ENCODE measurements around the gene UBE3D. TPM values are rescaled to one million over a fixed set of nuclear protein-coding genes. Genes with fewer than 3 reads are reported as not detected.

The UBE3D gene
- total and polyA plus RNA-seq, 2 experiments from 2014 or later, result 17.5 to 31.4 TPM

DNA sequence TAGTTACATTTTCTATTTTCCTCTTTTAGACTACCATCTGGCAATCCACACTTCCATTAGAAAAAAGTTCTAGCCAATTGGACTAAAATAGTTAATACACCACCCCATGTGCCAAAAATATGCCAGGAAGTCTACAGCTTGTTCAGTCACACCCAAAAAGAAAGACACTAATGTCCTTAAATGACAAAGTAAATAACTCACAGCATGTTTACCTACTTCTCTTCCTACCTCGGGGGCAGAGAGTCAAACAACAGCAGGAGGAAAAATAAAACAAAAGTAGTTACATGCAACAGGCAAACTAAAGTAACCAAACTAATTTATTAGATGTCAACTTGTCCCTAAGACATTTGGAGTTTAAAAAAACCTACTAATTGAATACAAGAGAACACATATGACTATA lies 57.0 kb downstream of the UBE3D start (continued):
- TF ChIP-seq, protein P1, sequence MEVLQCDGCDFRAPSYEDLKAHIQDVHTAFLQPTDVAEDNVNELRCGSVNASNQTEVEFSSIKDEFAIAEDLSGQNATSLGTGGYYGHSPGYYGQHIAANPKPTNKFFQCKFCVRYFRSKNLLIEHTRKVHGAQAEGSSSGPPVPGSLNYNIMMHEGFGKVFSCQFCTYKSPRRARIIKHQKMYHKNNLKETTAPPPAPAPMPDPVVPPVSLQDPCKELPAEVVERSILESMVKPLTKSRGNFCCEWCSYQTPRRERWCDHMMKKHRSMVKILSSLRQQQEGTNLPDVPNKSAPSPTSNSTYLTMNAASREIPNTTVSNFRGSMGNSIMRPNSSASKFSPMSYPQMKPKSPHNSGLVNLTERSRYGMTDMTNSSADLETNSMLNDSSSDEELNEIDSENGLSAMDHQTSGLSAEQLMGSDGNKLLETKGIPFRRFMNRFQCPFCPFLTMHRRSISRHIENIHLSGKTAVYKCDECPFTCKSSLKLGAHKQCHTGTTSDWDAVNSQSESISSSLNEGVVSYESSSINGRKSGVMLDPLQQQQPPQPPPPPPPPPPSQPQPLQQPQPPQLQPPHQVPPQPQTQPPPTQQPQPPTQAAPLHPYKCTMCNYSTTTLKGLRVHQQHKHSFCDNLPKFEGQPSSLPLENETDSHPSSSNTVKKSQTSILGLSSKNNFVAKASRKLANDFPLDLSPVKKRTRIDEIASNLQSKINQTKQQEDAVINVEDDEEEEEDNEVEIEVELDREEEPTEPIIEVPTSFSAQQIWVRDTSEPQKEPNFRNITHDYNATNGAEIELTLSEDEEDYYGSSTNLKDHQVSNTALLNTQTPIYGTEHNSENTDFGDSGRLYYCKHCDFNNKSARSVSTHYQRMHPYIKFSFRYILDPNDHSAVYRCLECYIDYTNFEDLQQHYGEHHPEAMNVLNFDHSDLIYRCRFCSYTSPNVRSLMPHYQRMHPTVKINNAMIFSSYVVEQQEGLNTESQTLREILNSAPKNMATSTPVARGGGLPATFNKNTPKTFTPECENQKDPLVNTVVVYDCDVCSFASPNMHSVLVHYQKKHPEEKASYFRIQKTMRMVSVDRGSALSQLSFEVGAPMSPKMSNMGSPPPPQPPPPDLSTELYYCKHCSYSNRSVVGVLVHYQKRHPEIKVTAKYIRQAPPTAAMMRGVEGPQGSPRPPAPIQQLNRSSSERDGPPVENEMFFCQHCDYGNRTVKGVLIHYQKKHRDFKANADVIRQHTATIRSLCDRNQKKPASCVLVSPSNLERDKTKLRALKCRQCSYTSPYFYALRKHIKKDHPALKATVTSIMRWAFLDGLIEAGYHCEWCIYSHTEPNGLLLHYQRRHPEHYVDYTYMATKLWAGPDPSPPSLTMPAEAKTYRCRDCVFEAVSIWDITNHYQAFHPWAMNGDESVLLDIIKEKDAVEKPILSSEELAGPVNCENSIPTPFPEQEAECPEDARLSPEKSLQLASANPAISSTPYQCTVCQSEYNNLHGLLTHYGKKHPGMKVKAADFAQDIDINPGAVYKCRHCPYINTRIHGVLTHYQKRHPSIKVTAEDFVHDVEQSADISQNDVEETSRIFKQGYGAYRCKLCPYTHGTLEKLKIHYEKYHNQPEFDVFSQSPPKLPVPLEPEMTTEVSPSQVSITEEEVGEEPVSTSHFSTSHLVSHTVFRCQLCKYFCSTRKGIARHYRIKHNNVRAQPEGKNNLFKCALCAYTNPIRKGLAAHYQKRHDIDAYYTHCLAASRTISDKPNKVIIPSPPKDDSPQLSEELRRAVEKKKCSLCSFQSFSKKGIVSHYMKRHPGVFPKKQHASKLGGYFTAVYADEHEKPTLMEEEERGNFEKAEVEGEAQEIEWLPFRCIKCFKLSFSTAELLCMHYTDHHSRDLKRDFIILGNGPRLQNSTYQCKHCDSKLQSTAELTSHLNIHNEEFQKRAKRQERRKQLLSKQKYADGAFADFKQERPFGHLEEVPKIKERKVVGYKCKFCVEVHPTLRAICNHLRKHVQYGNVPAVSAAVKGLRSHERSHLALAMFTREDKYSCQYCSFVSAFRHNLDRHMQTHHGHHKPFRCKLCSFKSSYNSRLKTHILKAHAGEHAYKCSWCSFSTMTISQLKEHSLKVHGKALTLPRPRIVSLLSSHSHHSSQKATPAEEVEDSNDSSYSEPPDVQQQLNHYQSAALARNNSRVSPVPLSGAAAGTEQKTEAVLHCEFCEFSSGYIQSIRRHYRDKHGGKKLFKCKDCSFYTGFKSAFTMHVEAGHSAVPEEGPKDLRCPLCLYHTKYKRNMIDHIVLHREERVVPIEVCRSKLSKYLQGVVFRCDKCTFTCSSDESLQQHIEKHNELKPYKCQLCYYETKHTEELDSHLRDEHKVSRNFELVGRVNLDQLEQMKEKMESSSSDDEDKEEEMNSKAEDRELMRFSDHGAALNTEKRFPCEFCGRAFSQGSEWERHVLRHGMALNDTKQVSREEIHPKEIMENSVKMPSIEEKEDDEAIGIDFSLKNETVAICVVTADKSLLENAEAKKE (CRISPR knock-in tag; IDR thresholded peaks at IDR 0.05), result no peak
- TF ChIP-seq ZNF114 (CRISPR knock-in tag; IDR thresholded peaks at IDR 0.05) (no peak), NANOG (IDR thresholded peaks at IDR 0.05; ENCODE audit: borderline replicate concordance) (no peak), CREB1 (CRISPR knock-in tag; IDR thresholded peaks at IDR 0.05; ENCODE audit: low read depth) (no peak), EZH2phosphoT487 (IDR thresholded peaks at IDR 0.05; ENCODE audit: unreplicated experiment) (no peak)
- TF ChIP-seq, protein P2, sequence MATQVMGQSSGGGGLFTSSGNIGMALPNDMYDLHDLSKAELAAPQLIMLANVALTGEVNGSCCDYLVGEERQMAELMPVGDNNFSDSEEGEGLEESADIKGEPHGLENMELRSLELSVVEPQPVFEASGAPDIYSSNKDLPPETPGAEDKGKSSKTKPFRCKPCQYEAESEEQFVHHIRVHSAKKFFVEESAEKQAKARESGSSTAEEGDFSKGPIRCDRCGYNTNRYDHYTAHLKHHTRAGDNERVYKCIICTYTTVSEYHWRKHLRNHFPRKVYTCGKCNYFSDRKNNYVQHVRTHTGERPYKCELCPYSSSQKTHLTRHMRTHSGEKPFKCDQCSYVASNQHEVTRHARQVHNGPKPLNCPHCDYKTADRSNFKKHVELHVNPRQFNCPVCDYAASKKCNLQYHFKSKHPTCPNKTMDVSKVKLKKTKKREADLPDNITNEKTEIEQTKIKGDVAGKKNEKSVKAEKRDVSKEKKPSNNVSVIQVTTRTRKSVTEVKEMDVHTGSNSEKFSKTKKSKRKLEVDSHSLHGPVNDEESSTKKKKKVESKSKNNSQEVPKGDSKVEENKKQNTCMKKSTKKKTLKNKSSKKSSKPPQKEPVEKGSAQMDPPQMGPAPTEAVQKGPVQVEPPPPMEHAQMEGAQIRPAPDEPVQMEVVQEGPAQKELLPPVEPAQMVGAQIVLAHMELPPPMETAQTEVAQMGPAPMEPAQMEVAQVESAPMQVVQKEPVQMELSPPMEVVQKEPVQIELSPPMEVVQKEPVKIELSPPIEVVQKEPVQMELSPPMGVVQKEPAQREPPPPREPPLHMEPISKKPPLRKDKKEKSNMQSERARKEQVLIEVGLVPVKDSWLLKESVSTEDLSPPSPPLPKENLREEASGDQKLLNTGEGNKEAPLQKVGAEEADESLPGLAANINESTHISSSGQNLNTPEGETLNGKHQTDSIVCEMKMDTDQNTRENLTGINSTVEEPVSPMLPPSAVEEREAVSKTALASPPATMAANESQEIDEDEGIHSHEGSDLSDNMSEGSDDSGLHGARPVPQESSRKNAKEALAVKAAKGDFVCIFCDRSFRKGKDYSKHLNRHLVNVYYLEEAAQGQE (IDR thresholded peaks at IDR 0.05; ENCODE audit: unreplicated experiment), result no peak
- TF ChIP-seq, protein P3, sequence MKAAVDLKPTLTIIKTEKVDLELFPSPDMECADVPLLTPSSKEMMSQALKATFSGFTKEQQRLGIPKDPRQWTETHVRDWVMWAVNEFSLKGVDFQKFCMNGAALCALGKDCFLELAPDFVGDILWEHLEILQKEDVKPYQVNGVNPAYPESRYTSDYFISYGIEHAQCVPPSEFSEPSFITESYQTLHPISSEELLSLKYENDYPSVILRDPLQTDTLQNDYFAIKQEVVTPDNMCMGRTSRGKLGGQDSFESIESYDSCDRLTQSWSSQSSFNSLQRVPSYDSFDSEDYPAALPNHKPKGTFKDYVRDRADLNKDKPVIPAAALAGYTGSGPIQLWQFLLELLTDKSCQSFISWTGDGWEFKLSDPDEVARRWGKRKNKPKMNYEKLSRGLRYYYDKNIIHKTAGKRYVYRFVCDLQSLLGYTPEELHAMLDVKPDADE (IDR thresholded peaks at IDR 0.05), result no peak
